Measurements from ENCODE around the gene PIAS4. TPM values are rescaled to one million over a fixed set of nuclear protein-coding genes. Genes with fewer than 3 reads are reported as not detected.

The PIAS4 gene
- total RNA-seq, 2 donors from 2014 or later = 32.8 to 39.1 TPM

DNA sequence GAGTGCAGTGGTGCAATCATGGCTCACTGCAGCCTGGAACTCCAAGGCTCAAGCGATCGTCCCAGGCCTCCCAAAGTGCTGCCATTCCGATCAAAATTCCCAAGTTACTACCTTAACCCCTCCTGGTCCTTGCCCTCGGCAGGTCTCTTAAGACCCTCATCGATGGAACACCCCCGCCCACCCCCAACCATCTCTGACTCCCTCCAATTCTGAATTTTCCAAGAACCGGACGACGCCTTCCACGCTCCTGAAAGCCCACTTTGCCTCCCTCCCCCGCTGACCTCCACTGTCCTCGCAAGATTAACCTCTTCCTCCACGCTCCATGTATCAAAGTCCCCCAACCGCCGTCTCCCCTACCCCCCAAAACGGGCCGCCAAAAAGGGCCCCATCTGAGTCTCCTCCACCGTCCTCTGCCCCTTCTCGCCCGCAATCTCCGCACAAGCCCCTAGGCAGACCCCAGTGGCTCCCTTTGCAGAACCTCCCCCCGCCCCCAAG, 37.2 kb upstream of the PIAS4 start:
- Mint-ChIP-seq H3K27ac (peak overlapping the region; percentile 95), H3K4me3 (peak overlapping the region; percentile 92), H3K27me3 (no peaks in the 10 kb centered on the region), H3K9me3 (no peaks in the 10 kb centered on the region), H3K4me1 (peaks cover 11% of the 10 kb centered on the region), H3K36me3 (ENCODE audit: low read depth) (peaks cover 54% of the 10 kb centered on the region)
- ATAC-seq (replicated peaks) = no peak

DNA sequence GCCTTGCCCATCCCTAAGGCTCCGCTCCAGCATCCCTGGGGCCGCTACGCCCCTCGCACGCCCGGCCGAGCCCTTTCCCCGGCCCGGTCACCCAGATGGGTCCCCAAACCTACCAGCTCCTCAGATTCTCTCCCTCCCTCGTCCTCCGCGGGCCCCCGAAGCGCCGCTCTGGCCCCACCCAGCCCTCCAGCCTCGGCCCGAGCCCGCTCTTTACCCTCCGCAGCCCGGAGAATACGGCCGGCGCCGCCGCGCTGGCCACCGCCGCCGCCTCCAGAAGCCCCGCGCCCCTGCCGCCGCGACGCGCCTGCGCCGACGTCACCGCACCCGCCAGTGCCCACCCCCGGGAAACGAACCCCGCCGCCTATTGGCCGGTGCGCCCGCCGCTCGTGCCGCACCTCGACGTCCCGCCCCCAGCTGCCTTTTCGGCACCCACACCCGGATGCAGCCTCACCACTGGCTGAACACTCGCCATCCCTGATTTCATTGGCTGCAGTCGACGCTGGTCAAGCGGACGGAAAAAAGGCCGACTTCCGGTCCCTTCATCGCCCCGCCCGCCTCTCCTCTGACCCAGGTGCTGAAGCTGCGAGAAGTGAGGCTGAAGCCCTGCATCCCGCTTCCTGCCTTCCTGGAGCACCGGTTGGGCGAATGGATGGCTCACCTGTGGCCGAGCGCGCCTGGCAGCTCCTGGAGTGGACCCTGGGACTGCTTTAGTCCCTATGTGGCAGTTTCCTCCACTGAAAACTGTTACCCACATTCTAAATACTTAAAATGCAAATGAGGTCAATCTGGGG, 36.5 kb upstream of the PIAS4 start, which contains the start of gene DAPK3:
DAPK3 (minus strand) TSS at position 292 of the 791 bp plus-strand sequence. CDS start 1,364 bp downstream, outside the sequence.
- Mint-ChIP-seq H3K27me3 (no peaks in the 10 kb centered on the region), H3K36me3 (ENCODE audit: low read depth) (peaks cover 54% of the 10 kb centered on the region), H3K4me1 (peaks cover 11% of the 10 kb centered on the region), H3K9me3 (no peaks in the 10 kb centered on the region), H3K4me3 (peak within 1 kb of the TSS; percentile 92), H3K27ac (peak within 1 kb of the TSS; percentile 95)
- ATAC-seq (replicated peaks) = peak; percentile 98

DNA sequence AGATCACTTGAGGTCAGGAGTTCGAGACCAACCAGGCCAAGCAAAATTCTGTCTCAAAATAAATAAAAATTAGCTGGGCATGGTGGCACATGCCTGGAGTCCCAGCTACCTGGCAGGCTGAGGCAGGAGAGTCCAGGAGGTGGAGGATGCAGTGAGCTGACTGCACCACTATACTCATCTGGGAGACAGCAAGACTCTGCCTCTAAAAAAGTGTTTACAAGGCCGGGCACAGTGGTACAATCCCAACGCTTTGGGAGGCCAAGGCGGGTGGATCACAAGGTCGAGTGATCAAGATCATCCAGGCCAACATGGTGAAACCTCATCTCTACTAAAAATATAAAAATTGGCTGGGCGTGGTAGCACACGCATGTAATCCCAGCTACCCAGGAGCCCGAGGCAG, 32.4 kb upstream of the PIAS4 start:
- Mint-ChIP-seq H3K9me3 (no peaks in the 10 kb centered on the region), H3K27ac (no peak overlapping the region), H3K4me3 (no peak overlapping the region), H3K36me3 (ENCODE audit: low read depth) (peaks cover 59% of the 10 kb centered on the region), H3K27me3 (no peaks in the 10 kb centered on the region), H3K4me1 (peaks cover 3% of the 10 kb centered on the region)
- no peak for ATAC-seq (replicated peaks)

GRCh38 chr19:3975637-3976087, 31.9 kb upstream of the PIAS4 start:
- H3K4me1 Mint-ChIP-seq = no peaks in the 10 kb centered on the region
- no peak overlapping the region for H3K4me3 Mint-ChIP-seq
- no peaks in the 10 kb centered on the region for H3K27me3 Mint-ChIP-seq
- ATAC-seq (replicated peaks) = no peak
- H3K9me3 Mint-ChIP-seq = no peaks in the 10 kb centered on the region
- peaks cover 59% of the 10 kb centered on the region for H3K36me3 Mint-ChIP-seq (ENCODE audit: low read depth)
- H3K27ac Mint-ChIP-seq = no peak overlapping the region

GRCh38 chr19:3976495-3977241, 30.9 kb upstream of the PIAS4 start:
- Mint-ChIP-seq H3K4me1 (peaks cover 5% of the 10 kb centered on the region), H3K4me3 (no peak overlapping the region), H3K27ac (no peak overlapping the region), H3K27me3 (no peaks in the 10 kb centered on the region), H3K36me3 (ENCODE audit: low read depth) (peaks cover 69% of the 10 kb centered on the region), H3K9me3 (no peaks in the 10 kb centered on the region)
- ATAC-seq (replicated peaks) = peak; percentile 11

DNA sequence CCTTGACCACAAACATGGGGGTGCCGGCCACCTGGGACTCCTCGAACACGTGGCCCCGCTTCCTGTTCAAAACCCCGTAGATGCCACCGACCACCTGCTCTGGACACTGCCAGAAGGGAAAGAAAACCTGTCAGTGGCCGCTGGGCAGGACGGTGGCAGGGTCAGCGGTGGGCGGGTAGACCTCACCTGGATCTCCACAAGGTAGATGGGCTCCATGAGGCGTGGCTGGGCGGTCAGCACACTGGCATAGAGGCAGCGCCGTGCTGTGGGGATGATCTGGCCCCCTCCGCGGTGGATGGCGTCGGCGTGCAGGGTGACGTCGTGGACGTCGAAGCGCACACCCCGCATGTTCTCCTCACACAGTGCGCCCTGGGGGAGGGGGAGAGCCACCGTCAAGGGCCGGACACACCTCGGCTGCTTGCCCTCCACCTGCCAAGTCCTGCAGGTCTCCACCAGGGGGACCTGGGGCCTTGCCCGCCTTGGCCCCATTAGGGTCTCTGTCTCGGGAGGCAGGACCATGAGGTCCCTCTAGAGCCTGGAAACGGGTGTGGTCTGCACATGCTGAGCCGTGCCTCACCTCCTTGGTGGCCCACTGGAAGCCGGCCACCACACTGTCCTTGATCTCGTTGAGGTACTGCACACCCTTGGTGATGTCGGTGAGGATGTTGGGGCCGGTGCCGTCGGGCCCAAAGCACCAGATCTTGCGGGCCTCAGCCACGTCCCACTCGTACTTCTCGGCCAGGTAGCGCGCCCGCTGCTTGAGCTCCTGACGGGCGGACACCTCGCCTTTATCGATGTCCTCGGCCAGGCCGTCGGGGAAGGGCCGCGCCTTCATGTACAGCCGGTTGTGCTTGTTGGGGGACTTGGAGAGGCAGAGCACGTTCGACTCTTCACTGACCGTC, 30.0 kb upstream of the PIAS4 start:
- peaks cover 77% of the 10 kb centered on the region for H3K36me3 Mint-ChIP-seq (ENCODE audit: low read depth)
- ATAC-seq (replicated peaks) = no peak

DNA sequence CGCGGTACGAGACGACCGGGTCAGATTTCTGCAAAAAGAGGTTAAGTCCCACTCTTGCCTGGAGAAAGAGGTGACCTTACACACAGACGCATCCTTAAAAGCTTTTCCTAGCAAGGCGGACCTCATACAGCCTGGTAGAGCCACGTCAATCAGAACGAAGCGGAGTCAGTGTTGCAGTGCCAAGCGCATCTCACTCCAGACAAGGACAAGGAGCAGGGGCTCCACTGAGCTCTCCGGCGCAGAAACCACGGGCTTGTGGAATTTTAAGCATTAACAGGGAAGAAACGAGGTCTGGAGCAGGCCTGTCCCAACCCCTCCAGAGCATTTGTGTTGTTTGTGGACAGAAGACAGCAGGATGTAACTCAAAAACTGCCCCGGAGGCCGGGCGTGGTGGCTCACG, 29.4 kb upstream of the PIAS4 start:
- H3K9me3 Mint-ChIP-seq = no peaks in the 10 kb centered on the region
- H3K4me1 Mint-ChIP-seq = peaks cover 12% of the 10 kb centered on the region
- no peaks in the 10 kb centered on the region for H3K27me3 Mint-ChIP-seq
- no peak overlapping the region for H3K27ac Mint-ChIP-seq
- H3K4me3 Mint-ChIP-seq = no peak overlapping the region
- no peak for ATAC-seq (replicated peaks)
- peaks cover 84% of the 10 kb centered on the region for H3K36me3 Mint-ChIP-seq (ENCODE audit: low read depth)

More for the DNA sequence above, 30.0 kb upstream of the PIAS4 start:
- Mint-ChIP-seq H3K27ac (no peak overlapping the region), H3K4me1 (peaks cover 5% of the 10 kb centered on the region), H3K4me3 (no peak overlapping the region), H3K9me3 (no peaks in the 10 kb centered on the region), H3K27me3 (no peaks in the 10 kb centered on the region)

- no peak overlapping the region for H3K4me3 Mint-ChIP-seq
- peaks cover 20% of the 10 kb centered on the region for H3K4me1 Mint-ChIP-seq
- H3K27ac Mint-ChIP-seq = no peak overlapping the region
- H3K36me3 Mint-ChIP-seq (ENCODE audit: low read depth) = peaks cover 95% of the 10 kb centered on the region
- ATAC-seq (replicated peaks) = no peak
- H3K9me3 Mint-ChIP-seq = no peaks in the 10 kb centered on the region
- H3K27me3 Mint-ChIP-seq = no peaks in the 10 kb centered on the region
Measured at GRCh38 chr19:3979289-3979673, 28.3 kb upstream of the PIAS4 start.

DNA sequence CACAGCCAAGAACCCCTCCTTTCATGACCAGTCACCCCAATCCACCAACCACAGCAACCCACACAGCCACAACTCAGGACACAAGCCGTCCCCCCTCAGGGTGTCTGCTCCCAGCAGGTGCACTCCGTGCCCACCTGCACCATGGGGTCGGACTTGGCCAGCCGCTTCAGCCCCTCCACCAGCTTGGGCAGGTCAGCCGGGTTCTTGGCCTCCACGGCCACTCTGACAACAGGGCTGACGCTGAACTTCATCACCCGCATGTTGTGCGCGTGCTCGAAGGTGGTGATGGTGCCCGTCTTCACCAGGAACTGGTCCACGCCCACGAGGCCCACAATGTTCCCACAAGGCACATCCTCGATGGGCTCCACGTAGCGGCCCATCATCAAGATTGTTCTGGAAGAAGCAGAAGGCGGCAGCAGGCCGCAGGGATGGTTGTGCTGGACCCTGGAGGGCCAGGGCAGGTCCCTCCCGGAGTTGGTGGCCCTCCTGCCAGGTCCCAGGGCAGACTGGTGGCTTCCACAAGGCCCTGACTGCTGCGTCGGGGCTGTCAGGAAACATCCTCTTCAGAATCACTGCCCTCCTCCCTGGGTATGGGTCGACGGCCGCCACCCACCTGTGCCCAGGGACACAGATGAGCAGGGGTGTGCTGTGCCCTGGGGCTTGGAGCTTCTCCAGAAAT, 27.7 kb upstream of the PIAS4 start:
- Mint-ChIP-seq H3K27me3 (no peaks in the 10 kb centered on the region), H3K9me3 (no peaks in the 10 kb centered on the region), H3K36me3 (ENCODE audit: low read depth) (peaks cover 100% of the 10 kb centered on the region), H3K27ac (no peak overlapping the region), H3K4me1 (peaks cover 20% of the 10 kb centered on the region), H3K4me3 (no peak overlapping the region)
- no peak for ATAC-seq (replicated peaks)

DNA sequence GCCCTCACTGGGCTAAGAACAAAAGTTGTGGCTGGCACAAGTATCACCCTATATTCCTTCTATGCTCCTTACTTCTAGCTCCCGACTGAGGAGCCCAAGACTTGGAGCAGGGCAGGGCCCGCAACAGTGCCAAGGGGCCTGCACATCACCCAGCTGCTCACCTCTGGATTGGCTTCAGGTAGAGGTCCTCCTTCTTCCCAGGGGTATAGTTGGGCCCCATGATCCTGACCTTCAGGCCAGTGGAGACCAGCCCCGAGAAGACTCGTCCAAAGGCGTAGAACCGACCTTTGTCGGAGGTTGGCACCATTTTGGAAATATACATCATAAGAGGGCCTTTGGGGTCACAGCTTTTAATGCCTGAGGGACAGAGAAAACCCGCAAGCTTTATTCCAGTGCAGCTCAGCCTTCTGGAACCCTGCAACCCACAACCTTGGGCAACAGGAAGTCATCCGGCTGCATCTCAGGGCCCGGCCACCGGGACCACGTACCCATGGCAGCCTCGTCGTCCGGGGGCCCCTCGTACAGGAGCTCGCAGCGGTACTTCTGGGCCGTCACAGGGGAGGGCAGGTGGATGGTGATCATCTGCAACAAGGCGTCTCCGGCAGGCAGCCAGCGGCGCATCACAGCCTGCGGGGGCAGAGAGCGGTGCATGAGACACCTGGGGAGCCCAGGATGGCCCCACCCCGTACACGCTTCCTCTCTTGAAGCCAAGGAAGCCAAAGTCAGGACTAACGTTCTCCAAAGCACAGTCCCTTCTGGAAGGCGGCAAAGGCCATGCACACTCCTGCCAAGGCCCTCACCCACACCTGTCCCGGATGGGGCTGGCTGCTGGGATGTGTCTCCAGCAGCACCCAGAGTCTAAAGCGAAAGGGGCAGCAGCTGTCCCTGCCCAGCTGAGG, 26.9 kb upstream of the PIAS4 start:
- H3K36me3 Mint-ChIP-seq (ENCODE audit: low read depth) = peaks cover 100% of the 10 kb centered on the region
- H3K4me3 Mint-ChIP-seq = peak overlapping the region; percentile 98
- peak overlapping the region; percentile 22 for H3K27ac Mint-ChIP-seq
- no peaks in the 10 kb centered on the region for H3K27me3 Mint-ChIP-seq
- no peaks in the 10 kb centered on the region for H3K9me3 Mint-ChIP-seq
- H3K4me1 Mint-ChIP-seq = peaks cover 20% of the 10 kb centered on the region
- no peak for ATAC-seq (replicated peaks)

DNA sequence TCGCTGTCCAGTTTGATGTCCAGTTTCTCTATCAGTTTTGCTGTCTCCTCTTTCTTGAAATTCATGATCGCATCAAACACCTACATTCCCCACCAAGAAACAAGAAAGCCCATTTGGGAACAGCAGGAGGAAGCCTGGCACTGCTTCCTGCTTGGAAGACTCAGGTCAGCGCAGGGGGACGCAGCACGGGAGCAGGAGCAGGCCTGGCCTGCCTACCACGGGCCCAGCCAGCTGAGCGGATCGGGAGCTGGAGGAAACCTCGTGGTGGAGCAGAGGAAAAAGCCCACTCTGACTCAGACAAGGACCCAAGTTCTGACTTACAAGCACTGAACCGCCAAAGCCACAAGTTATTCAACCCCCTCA, 26.2 kb upstream of the PIAS4 start:
- Mint-ChIP-seq H3K36me3 (ENCODE audit: low read depth) (peaks cover 93% of the 10 kb centered on the region), H3K9me3 (no peaks in the 10 kb centered on the region), H3K4me1 (peaks cover 23% of the 10 kb centered on the region)

GRCh38 chr19:3981736-3982681, 25.5 kb upstream of the PIAS4 start:
- Mint-ChIP-seq H3K36me3 (ENCODE audit: low read depth) (peaks cover 86% of the 10 kb centered on the region), H3K27ac (peak overlapping the region; percentile 97), H3K4me3 (peak overlapping the region; percentile 98), H3K27me3 (no peaks in the 10 kb centered on the region), H3K9me3 (no peaks in the 10 kb centered on the region), H3K4me1 (peaks cover 28% of the 10 kb centered on the region)
- ATAC-seq (replicated peaks) = no peak

More for the DNA sequence above, 26.2 kb upstream of the PIAS4 start:
- Mint-ChIP-seq H3K27me3 (no peaks in the 10 kb centered on the region), H3K4me3 (peak overlapping the region; percentile 98), H3K27ac (peak overlapping the region; percentile 22)
- ATAC-seq (replicated peaks) = no peak
